ENCODE data around the gene MOV10L1. TPM values are rescaled to one million over a fixed set of nuclear protein-coding genes. Genes with fewer than 3 reads are reported as not detected.

MOV10L1 gene
- total RNA-seq, 1 experiment from 2014 or later: not detected

DNA sequence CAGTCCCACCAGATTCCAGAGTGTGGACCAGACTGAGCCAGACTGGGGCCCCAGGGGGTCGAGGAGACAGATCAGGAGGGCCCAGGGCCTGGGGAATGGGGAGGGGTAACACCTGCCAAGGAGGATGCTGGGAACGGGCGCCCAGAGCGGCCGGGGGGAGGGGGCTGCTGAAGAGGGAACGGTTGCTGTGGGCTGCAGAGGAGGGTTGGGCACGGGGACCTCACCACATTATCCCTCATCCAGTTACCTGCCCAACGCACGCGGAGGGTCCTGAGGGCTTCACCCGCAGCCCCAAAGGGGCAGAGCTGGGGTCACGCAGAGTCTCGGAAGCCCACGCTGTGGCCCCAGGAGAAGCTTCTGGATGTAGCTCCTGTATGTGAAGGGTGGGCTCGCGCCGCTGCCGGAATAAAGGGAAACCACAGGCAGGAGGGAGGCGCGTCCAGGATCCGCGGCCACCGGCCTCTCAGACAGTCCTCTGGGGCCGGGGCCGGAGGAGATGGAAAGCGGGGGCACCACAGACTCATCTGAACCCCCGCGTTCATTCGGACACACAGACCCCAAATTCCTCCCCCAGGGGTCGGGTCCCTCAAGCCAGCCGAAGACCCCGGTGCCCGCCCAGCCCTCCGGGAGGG, 110.1 kb downstream of the MOV10L1 start:
- H3K4me1 ChIP-seq (ENCODE audit: insufficient read depth, low read length, poor library complexity, severe bottlenecking): peaks cover 10% of the 10 kb centered on the region
- peak overlapping the region; percentile 82 for H3K27ac ChIP-seq (ENCODE audit: low read depth, low read length, poor library complexity, severe bottlenecking)
- ChIA-PET CTCF (no interaction called here), POLR2A (ENCODE audit: low non-redundant PET) (no interaction called here)
- H3K9me3 ChIP-seq (ENCODE audit: low read depth, low read length, poor library complexity, severe bottlenecking): peaks cover 5% of the 10 kb centered on the region
- peak; percentile 32 for DNase-seq (ENCODE audit: low spot score)
- H3K27me3 ChIP-seq (replicated peaks; ENCODE audit: insufficient read depth, low read depth, low read length, poor library complexity): no peaks in the 10 kb centered on the region
- H3K36me3 ChIP-seq (ENCODE audit: insufficient read depth, low read length, poor library complexity, severe bottlenecking): peaks cover 37% of the 10 kb centered on the region
- peak overlapping the region; percentile 78 for H3K4me3 ChIP-seq (ENCODE audit: low read depth, low read length, poor library complexity, severe bottlenecking)
- no TSS peak for BruUV-seq (replicated peaks)
- TF ChIP-seq EZH2 (IDR thresholded peaks at IDR 0.05; ENCODE audit: borderline replicate concordance, low read depth, low read length, poor library complexity, severe bottlenecking): no peak
- TF ChIP-seq, protein P1, sequence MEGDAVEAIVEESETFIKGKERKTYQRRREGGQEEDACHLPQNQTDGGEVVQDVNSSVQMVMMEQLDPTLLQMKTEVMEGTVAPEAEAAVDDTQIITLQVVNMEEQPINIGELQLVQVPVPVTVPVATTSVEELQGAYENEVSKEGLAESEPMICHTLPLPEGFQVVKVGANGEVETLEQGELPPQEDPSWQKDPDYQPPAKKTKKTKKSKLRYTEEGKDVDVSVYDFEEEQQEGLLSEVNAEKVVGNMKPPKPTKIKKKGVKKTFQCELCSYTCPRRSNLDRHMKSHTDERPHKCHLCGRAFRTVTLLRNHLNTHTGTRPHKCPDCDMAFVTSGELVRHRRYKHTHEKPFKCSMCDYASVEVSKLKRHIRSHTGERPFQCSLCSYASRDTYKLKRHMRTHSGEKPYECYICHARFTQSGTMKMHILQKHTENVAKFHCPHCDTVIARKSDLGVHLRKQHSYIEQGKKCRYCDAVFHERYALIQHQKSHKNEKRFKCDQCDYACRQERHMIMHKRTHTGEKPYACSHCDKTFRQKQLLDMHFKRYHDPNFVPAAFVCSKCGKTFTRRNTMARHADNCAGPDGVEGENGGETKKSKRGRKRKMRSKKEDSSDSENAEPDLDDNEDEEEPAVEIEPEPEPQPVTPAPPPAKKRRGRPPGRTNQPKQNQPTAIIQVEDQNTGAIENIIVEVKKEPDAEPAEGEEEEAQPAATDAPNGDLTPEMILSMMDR (conservative IDR thresholded peaks at IDR 0.05; ENCODE audit: low read depth, low read length): no peak
- intact Hi-C loops (cut with micrococcal nuclease; ENCODE audit: unreplicated experiment): no loop called here

DNA sequence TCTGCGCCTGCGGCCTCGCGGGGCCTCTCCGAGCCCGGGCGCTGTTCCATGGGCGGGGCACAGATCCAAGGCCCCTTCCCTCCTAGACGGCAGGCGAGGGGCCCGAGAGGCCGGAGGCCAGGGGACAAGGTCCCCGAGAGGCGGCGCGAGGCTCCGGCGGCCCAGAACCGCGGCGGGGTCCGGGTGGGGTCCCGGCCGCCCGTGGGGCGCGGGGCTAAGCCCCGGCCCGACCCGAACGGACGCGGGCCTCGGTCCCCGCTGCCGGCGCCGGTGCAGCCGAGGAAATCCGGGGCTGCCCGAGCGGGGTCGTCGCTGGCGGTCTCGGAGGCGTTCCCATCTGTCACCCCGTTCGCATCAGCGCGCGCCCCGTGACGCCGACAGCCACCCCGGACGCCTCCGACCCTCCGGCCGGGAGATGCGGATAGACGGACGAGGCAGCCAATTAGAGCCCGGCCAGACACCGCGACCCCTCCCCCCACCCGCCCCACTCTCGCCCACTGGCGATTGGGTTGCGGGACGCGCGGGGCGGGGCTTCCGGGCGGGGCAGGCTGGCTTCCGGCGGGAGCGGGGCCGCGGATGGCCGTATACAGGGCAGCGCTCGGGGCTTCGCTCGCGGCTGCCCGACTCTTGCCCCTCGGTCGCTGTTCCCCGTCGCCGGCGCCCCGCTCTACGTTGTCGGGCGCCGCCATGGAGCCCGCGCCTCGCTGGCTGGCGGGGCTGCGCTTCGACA, 110.8 kb downstream of the MOV10L1 start, which contains the start of gene SELENOO:
SELENOO (plus strand) TSS at position 551 of the 730 bp plus-strand sequence; CDS start at position 577, 26 bp downstream.
- BruUV-seq (replicated peaks): no TSS peak
- peak; percentile 93 for DNase-seq (ENCODE audit: low spot score)
- H3K27ac ChIP-seq (ENCODE audit: low read depth, low read length, poor library complexity, severe bottlenecking): peak within 1 kb of the TSS; percentile 82

More for the DNA sequence above, 110.8 kb downstream of the MOV10L1 start, which contains the start of gene SELENOO:
- Histone ChIP-seq H3K9me3 (ENCODE audit: low read depth, low read length, poor library complexity, severe bottlenecking) (peaks cover 5% of the 10 kb centered on the region), H3K36me3 (ENCODE audit: insufficient read depth, low read length, poor library complexity, severe bottlenecking) (peaks cover 35% of the 10 kb centered on the region), H3K4me3 (ENCODE audit: low read depth, low read length, poor library complexity, severe bottlenecking) (peak within 1 kb of the TSS; percentile 78), H3K4me1 (ENCODE audit: insufficient read depth, low read length, poor library complexity, severe bottlenecking) (peaks cover 10% of the 10 kb centered on the region), H3K27me3 (replicated peaks; ENCODE audit: insufficient read depth, low read depth, low read length, poor library complexity) (no peaks in the 10 kb centered on the region)
- intact Hi-C loops (cut with micrococcal nuclease; ENCODE audit: unreplicated experiment): no loop called here
- POLR2A ChIA-PET (ENCODE audit: low non-redundant PET): no interaction called here
- TF ChIP-seq, protein P1 (conservative IDR thresholded peaks at IDR 0.05; ENCODE audit: low read depth, low read length): no peak
- no peak for TF ChIP-seq EZH2 (IDR thresholded peaks at IDR 0.05; ENCODE audit: borderline replicate concordance, low read depth, low read length, poor library complexity, severe bottlenecking)
- CTCF ChIA-PET: no interaction called here
